Vagina (tissue), 2 donors: ENCODE measurements around the gene TNK2. TPM values are rescaled to one million over a fixed set of nuclear protein-coding genes. Genes with fewer than 3 reads are reported as not detected.

Source experiments
- DNase-seq, 2 donors: peaks; one replicate each; pipeline ENCODE4 v3.0.0-alpha.2; 2017; ENCODE audit errors: extremely low spot score in 2 of 2
- H3K27ac ChIP-seq: fragments of 200-600 bp; sonication (generic); one replicate; pipeline ENCODE4 v1.5.1; 2019
- H3K27me3 ChIP-seq: fragments of 200-600 bp; sonication (generic); one replicate; pipeline ENCODE4 v1.5.1; 2019
- H3K36me3 ChIP-seq, 2 donors: fragments of 200-600 bp; sonication (generic); one replicate each; pipeline ENCODE4 v1.5.1; 2017 to 2019
- H3K4me1 ChIP-seq: fragments of 200-600 bp; sonication (generic); one replicate; pipeline ENCODE4 v1.5.1; 2019
- H3K4me3 ChIP-seq, 2 donors: fragments of 200-600 bp; sonication (generic); 1 replicate in 1 of 2; 2 replicates in 1 of 2; pipeline ENCODE4 v1.5.1; 2016 to 2019
- H3K9me3 ChIP-seq: fragments of 200-600 bp; sonication (generic); one replicate; pipeline ENCODE4 v1.5.1; 2019
- CTCF ChIP-seq, 3 experiments: fragments of 450-650 bp in 2 of 3; fragments of 200-600 bp in 1 of 3; sonication (generic) in 1 of 3; IDR thresholded peaks; one replicate each; pipeline ENCODE4 v1.5.1; 2017 to 2019; ENCODE audit warnings: antibody characterized with exemption in 3 of 3, mild to moderate bottlenecking in 2 of 3, moderate library complexity in 2 of 3
- POLR2A ChIP-seq, 2 donors: fragments of 450-650 bp; IDR thresholded peaks; one replicate each; pipeline ENCODE4 v1.6.1; 2017; ENCODE audit warnings: antibody characterized with exemption in 2 of 2, mild to moderate bottlenecking in 2 of 2, moderate library complexity in 2 of 2
- POLR2AphosphoS5 ChIP-seq, 2 donors: sonication (generic); formaldehyde crosslinking; IDR thresholded peaks; one replicate each; pipeline ENCODE4 v1.9.0; 2017; ENCODE audit warnings: antibody characterized with exemption in 2 of 2, mild to moderate bottlenecking in 2 of 2, low read depth in 1 of 2; ENCODE audit not compliant: insufficient read depth in 1 of 2
- intact Hi-C: fragments of 100-400 bp; cut with DNase I; formaldehyde crosslinking; loops from one replicate; pipeline ENCODE4 v1.15.1; 2023
- total RNA-seq: library from RNA; depleted of rRNA; stranded (reverse); fragments of >200 nt; gene quantifications from one replicate; pipeline ENCODE4 v1.2.3, GENCODE V29; 2016

Gene TNK2
- total RNA-seq, 1 donor from 2014 or later: 41.5 TPM

GRCh38 chr3:195853996-195854395 is 54.4 kb downstream of the TNK2 start:
- H3K27me3 ChIP-seq: no peaks in the 10 kb centered on the region

GRCh38 chr3:195853036-195853435 is 55.3 kb downstream of the TNK2 start:
- TF ChIP-seq CTCF (IDR thresholded peaks at IDR 0.05): no peak
- TF ChIP-seq POLR2AphosphoS5 (IDR thresholded peaks at IDR 0.05; ENCODE audit: insufficient read depth in 1 of 2, low read depth in 1 of 2): no peak
- TF ChIP-seq POLR2A (IDR thresholded peaks at IDR 0.05): no peak
- intact Hi-C loops: no loop called here

More at GRCh38 chr3:195853996-195854395, 54.4 kb downstream of the TNK2 start:
- Histone ChIP-seq H3K9me3 (no peaks in the 10 kb centered on the region), H3K4me3 (no peak overlapping the region), H3K27ac (no peak overlapping the region), H3K4me1 (peaks cover 1% of the 10 kb centered on the region), H3K36me3 (no peaks in the 10 kb centered on the region)
- intact Hi-C loops: no loop called here
- no peak for TF ChIP-seq POLR2AphosphoS5 (IDR thresholded peaks at IDR 0.05; ENCODE audit: insufficient read depth in 1 of 2, low read depth in 1 of 2)
- DNase-seq: no peak

GRCh38 chr3:195850857-195851543 is 57.4 kb downstream of the TNK2 start:
- intact Hi-C loops: no loop called here
- Histone ChIP-seq H3K4me3 (no peak overlapping the region), H3K27ac (no peak overlapping the region)

More at GRCh38 chr3:195853036-195853435, 55.3 kb downstream of the TNK2 start:
- Histone ChIP-seq H3K4me3 (no peak overlapping the region), H3K27me3 (no peaks in the 10 kb centered on the region), H3K4me1 (no peaks in the 10 kb centered on the region), H3K36me3 (no peaks in the 10 kb centered on the region), H3K27ac (no peak overlapping the region), H3K9me3 (no peaks in the 10 kb centered on the region)
- DNase-seq: no peak

GRCh38 chr3:195849322-195850074 is 58.9 kb downstream of the TNK2 start:
- H3K4me3 ChIP-seq: no peak overlapping the region
- no peaks in the 10 kb centered on the region for H3K9me3 ChIP-seq
- no peak for TF ChIP-seq POLR2A (IDR thresholded peaks at IDR 0.05)
- no peak for TF ChIP-seq CTCF (IDR thresholded peaks at IDR 0.05)
- TF ChIP-seq POLR2AphosphoS5 (IDR thresholded peaks at IDR 0.05; ENCODE audit: insufficient read depth in 1 of 2, low read depth in 1 of 2): no peak
- no peaks in the 10 kb centered on the region for H3K27me3 ChIP-seq
- intact Hi-C loops: no loop called here
- H3K4me1 ChIP-seq: no peaks in the 10 kb centered on the region
- H3K27ac ChIP-seq: no peak overlapping the region
- no peak for DNase-seq
- no peaks in the 10 kb centered on the region for H3K36me3 ChIP-seq

More at GRCh38 chr3:195850857-195851543, 57.4 kb downstream of the TNK2 start:
- Histone ChIP-seq H3K4me1 (no peaks in the 10 kb centered on the region), H3K36me3 (no peaks in the 10 kb centered on the region), H3K27me3 (no peaks in the 10 kb centered on the region), H3K9me3 (no peaks in the 10 kb centered on the region)
- DNase-seq: no peak
- TF ChIP-seq CTCF (IDR thresholded peaks at IDR 0.05) (peak; percentile 98 to 100 (median 100)), POLR2A (IDR thresholded peaks at IDR 0.05) (no peak), POLR2AphosphoS5 (IDR thresholded peaks at IDR 0.05; ENCODE audit: insufficient read depth in 1 of 2, low read depth in 1 of 2) (peak in 1 of 2 donors; percentile 82)

- no peaks in the 10 kb centered on the region for H3K9me3 ChIP-seq
- TF ChIP-seq CTCF (IDR thresholded peaks at IDR 0.05) (no peak), POLR2AphosphoS5 (IDR thresholded peaks at IDR 0.05; ENCODE audit: insufficient read depth in 1 of 2, low read depth in 1 of 2) (no peak), POLR2A (IDR thresholded peaks at IDR 0.05) (no peak)
- no peaks in the 10 kb centered on the region for H3K27me3 ChIP-seq
- no peak for DNase-seq
- H3K4me1 ChIP-seq: no peaks in the 10 kb centered on the region
- no peak overlapping the region for H3K4me3 ChIP-seq
- H3K36me3 ChIP-seq: no peaks in the 10 kb centered on the region
- no peak overlapping the region for H3K27ac ChIP-seq
- intact Hi-C loops: no loop called here
Observed at GRCh38 chr3:195847055-195847950, 61.0 kb downstream of the TNK2 start.
